ENCODE data around the gene FRS3.

FRS3 gene

GRCh38 chr6:41747256-41748101 lies 32.2 kb downstream of the FRS3 start, which contains the start of gene PGC:
PGC (minus strand) TSS chr6:41747397; CDS start chr6:41747334, 63 bp downstream.
- Histone ChIP-seq H3K27ac (no peak within 1 kb of the TSS), H3K9me3 (no peaks in the 10 kb centered on the region), H3K27me3 (no peaks in the 10 kb centered on the region), H3K4me1 (ENCODE audit: control insufficient read depth in 1 of 2, insufficient read depth in 1 of 2, low read depth in 1 of 2, low read length in 1 of 2) (no peaks in the 10 kb centered on the region), H3K4me3 (ENCODE audit: low read depth in 1 of 2, low read length in 1 of 2) (no peak within 1 kb of the TSS), H3K36me3 (no peaks in the 10 kb centered on the region)
- TF ChIP-seq CTCF (IDR thresholded peaks at IDR 0.05), result no peak

- no peaks in the 10 kb centered on the region for H3K27me3 ChIP-seq
- H3K27ac ChIP-seq, result no peak overlapping the region
- no peaks in the 10 kb centered on the region for H3K9me3 ChIP-seq
- no peaks in the 10 kb centered on the region for H3K4me1 ChIP-seq (ENCODE audit: control insufficient read depth in 1 of 2, insufficient read depth in 1 of 2, low read depth in 1 of 2, low read length in 1 of 2)
- H3K4me3 ChIP-seq (ENCODE audit: low read depth in 1 of 2, low read length in 1 of 2), result no peak overlapping the region
- H3K36me3 ChIP-seq, result no peaks in the 10 kb centered on the region
- no peak for TF ChIP-seq CTCF (IDR thresholded peaks at IDR 0.05)
Observed at GRCh38 chr6:41746107-41746506, 33.6 kb downstream of the FRS3 start.

- no peak for TF ChIP-seq CTCF (IDR thresholded peaks at IDR 0.05)
- Histone ChIP-seq H3K27me3 (no peaks in the 10 kb centered on the region), H3K27ac (no peak overlapping the region), H3K36me3 (no peaks in the 10 kb centered on the region), H3K9me3 (no peaks in the 10 kb centered on the region), H3K4me3 (ENCODE audit: low read depth in 1 of 2, low read length in 1 of 2) (no peak overlapping the region), H3K4me1 (ENCODE audit: control insufficient read depth in 1 of 2, insufficient read depth in 1 of 2, low read depth in 1 of 2, low read length in 1 of 2) (no peaks in the 10 kb centered on the region)
Observed at GRCh38 chr6:41744236-41744787, 35.4 kb downstream of the FRS3 start.

- TF ChIP-seq CTCF (IDR thresholded peaks at IDR 0.05), result no peak
- Histone ChIP-seq H3K27ac (no peak overlapping the region), H3K36me3 (no peaks in the 10 kb centered on the region), H3K4me3 (ENCODE audit: low read depth in 1 of 2, low read length in 1 of 2) (no peak overlapping the region), H3K9me3 (no peaks in the 10 kb centered on the region), H3K4me1 (ENCODE audit: control insufficient read depth in 1 of 2, insufficient read depth in 1 of 2, low read depth in 1 of 2, low read length in 1 of 2) (no peaks in the 10 kb centered on the region), H3K27me3 (no peaks in the 10 kb centered on the region)
Observed at GRCh38 chr6:41743406-41744235, 36.1 kb downstream of the FRS3 start.

- Histone ChIP-seq H3K27ac (no peak overlapping the region), H3K36me3 (no peaks in the 10 kb centered on the region), H3K9me3 (no peaks in the 10 kb centered on the region), H3K4me1 (ENCODE audit: control insufficient read depth in 1 of 2, insufficient read depth in 1 of 2, low read depth in 1 of 2, low read length in 1 of 2) (no peaks in the 10 kb centered on the region), H3K4me3 (ENCODE audit: low read depth in 1 of 2, low read length in 1 of 2) (no peak overlapping the region), H3K27me3 (no peaks in the 10 kb centered on the region)
- no peak for TF ChIP-seq CTCF (IDR thresholded peaks at IDR 0.05)
Observed at GRCh38 chr6:41741625-41742490, 37.8 kb downstream of the FRS3 start.

All from neutrophil (primary cell).